ENCODE data around the gene OR14A16.

DNA sequence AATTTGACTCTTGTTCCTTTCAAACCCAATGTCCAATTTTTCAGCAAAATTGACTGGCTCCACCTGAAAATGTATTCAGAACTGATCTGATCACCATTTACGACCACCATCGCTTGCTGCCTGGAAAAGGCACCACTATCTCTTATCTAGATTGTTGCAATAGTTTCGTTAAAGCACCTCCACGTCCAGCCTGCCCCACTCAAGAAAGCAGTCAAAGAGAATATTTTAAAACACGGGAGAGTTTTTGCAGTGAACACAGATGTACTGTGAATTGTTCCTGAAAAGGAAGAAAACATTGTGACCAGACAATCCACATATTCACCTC lies 21.7 kb upstream of the OR14A16 start:
- TF ChIP-seq, protein P1, sequence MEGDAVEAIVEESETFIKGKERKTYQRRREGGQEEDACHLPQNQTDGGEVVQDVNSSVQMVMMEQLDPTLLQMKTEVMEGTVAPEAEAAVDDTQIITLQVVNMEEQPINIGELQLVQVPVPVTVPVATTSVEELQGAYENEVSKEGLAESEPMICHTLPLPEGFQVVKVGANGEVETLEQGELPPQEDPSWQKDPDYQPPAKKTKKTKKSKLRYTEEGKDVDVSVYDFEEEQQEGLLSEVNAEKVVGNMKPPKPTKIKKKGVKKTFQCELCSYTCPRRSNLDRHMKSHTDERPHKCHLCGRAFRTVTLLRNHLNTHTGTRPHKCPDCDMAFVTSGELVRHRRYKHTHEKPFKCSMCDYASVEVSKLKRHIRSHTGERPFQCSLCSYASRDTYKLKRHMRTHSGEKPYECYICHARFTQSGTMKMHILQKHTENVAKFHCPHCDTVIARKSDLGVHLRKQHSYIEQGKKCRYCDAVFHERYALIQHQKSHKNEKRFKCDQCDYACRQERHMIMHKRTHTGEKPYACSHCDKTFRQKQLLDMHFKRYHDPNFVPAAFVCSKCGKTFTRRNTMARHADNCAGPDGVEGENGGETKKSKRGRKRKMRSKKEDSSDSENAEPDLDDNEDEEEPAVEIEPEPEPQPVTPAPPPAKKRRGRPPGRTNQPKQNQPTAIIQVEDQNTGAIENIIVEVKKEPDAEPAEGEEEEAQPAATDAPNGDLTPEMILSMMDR (IDR thresholded peaks at IDR 0.05 in 4 of 5, conservative IDR thresholded peaks at IDR 0.05 in 1 of 5) = no peak
- no peak for TF ChIP-seq POLR2A (IDR thresholded peaks at IDR 0.05)
